Astrocyte (in vitro differentiated cells and primary cell): ENCODE data around the gene OXT. TPM values are rescaled to one million over a fixed set of nuclear protein-coding genes. Genes with fewer than 3 reads are reported as not detected.

Source experiments
- DNase-seq: peaks from one replicate; pipeline ENCODE4 v3.0.0-alpha.2; 2010; ENCODE audit warnings: low read depth
- FAIRE-seq: peaks from 2 replicates; lab custom pipeline; 2011; peaks lifted over from hg19 to GRCh38; lab: Jason Lieb, UNC
- H2AFZ ChIP-seq: 2 replicates; pipeline ENCODE4 v1.6.0; 2012; ENCODE audit warnings: low read depth, low read length, inconsistent platforms
- H3K27ac ChIP-seq: 2 replicates; pipeline ENCODE4 v1.5.1; 2011; ENCODE audit warnings: low read depth, low read length, inconsistent platforms
- H3K27me3 ChIP-seq: 2 replicates; pipeline ENCODE4 v1.6.0; 2011; ENCODE audit warnings: low read length, inconsistent platforms; ENCODE audit not compliant: insufficient read depth
- H3K36me3 ChIP-seq: 2 replicates; pipeline ENCODE4 v1.5.1; 2011; ENCODE audit warnings: low read length, inconsistent platforms; ENCODE audit not compliant: insufficient read depth
- H3K4me1 ChIP-seq: 2 replicates; pipeline ENCODE4 v1.5.1; 2011; ENCODE audit warnings: low read length, inconsistent platforms; ENCODE audit not compliant: insufficient read depth
- H3K4me2 ChIP-seq: 2 replicates; pipeline ENCODE4 v1.6.0; 2012; ENCODE audit warnings: low read length, inconsistent platforms
- H3K4me3 ChIP-seq: 2 replicates; pipeline ENCODE4 v1.5.1; 2011; ENCODE audit warnings: low read depth, mild to moderate bottlenecking, low read length, inconsistent platforms; ENCODE audit not compliant: insufficient read depth
- H3K79me2 ChIP-seq: 2 replicates; pipeline ENCODE4 v1.6.0; 2012; ENCODE audit warnings: mild to moderate bottlenecking, low read length, inconsistent platforms; ENCODE audit not compliant: insufficient read depth
- H3K9ac ChIP-seq: 2 replicates; pipeline ENCODE4 v1.6.0; 2012; ENCODE audit warnings: mild to moderate bottlenecking, low read length, inconsistent platforms
- H3K9me3 ChIP-seq: 2 replicates; pipeline ENCODE4 v1.5.1; 2012; ENCODE audit warnings: low read depth, mild to moderate bottlenecking, low read length, inconsistent platforms; ENCODE audit not compliant: insufficient read depth
- H4K20me1 ChIP-seq: 2 replicates; pipeline ENCODE4 v1.6.0; 2012; ENCODE audit warnings: low read length, inconsistent platforms; ENCODE audit not compliant: insufficient read depth
- H3K27ac Mint-ChIP-seq: one replicate; pipeline ENCODE4 v1.8.0; 2021; ENCODE audit warnings: mild to moderate bottlenecking, mixed read lengths; ENCODE audit not compliant: unreplicated experiment
- H3K27me3 Mint-ChIP-seq: one replicate; pipeline ENCODE4 v1.8.0; 2021; ENCODE audit warnings: low read depth, mixed read lengths; ENCODE audit not compliant: unreplicated experiment
- H3K36me3 Mint-ChIP-seq: one replicate; pipeline ENCODE4 v1.8.0; 2021; ENCODE audit warnings: low read depth, mixed read lengths; ENCODE audit not compliant: unreplicated experiment
- H3K4me1 Mint-ChIP-seq: one replicate; pipeline ENCODE4 v1.8.0; 2021; ENCODE audit warnings: low read depth, mixed read lengths; ENCODE audit not compliant: unreplicated experiment
- H3K4me3 Mint-ChIP-seq: one replicate; pipeline ENCODE4 v1.8.0; 2021; ENCODE audit warnings: mild to moderate bottlenecking, moderate library complexity, mixed read lengths; ENCODE audit not compliant: unreplicated experiment
- H3K9me3 Mint-ChIP-seq: one replicate; pipeline ENCODE4 v1.8.0; 2021; ENCODE audit warnings: mild to moderate bottlenecking, mixed read lengths; ENCODE audit not compliant: unreplicated experiment
- EZH2 ChIP-seq: IDR thresholded peaks from 2 replicates; pipeline ENCODE4 v1.6.1; 2012; ENCODE audit warnings: mild to moderate bottlenecking, low read length, inconsistent platforms; ENCODE audit not compliant: insufficient read depth
- total RNA-seq: library from RNA; stranded (reverse); gene quantifications from 2 replicates; pipeline ENCODE4 v1.2.1, GENCODE V29; 2021
- TF ChIP-seq, protein P1 (sequence below): IDR thresholded peaks from 2 replicates; pipeline ENCODE4 v1.5.1; 2011; ENCODE audit warnings: low read depth, mild to moderate bottlenecking, inconsistent platforms, low read length, moderate library complexity; ENCODE audit not compliant: insufficient read depth

OXT gene
- total RNA-seq, 1 donor from 2014 or later = not detected

DNA sequence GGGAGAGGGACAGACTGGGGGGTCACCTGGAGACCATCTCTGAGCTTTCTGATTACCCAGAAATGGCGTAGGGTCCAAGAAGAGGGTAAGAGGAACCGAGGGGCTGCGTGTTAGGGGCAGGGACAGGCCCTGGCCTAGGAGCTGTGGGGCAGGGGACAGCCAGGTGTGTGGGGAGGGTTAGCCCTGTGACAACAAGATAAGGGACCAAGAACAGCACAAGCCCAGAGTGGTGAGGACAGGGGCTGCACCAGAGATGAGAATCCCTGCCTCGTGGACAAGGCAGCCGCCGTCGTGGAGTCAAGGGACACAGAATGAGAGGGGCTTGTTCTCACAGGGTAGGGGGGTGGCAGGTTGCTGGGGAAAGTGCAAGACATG, 13.6 kb downstream of the OXT start:
- H2AFZ ChIP-seq = no peak overlapping the region
- TF ChIP-seq, protein P1, sequence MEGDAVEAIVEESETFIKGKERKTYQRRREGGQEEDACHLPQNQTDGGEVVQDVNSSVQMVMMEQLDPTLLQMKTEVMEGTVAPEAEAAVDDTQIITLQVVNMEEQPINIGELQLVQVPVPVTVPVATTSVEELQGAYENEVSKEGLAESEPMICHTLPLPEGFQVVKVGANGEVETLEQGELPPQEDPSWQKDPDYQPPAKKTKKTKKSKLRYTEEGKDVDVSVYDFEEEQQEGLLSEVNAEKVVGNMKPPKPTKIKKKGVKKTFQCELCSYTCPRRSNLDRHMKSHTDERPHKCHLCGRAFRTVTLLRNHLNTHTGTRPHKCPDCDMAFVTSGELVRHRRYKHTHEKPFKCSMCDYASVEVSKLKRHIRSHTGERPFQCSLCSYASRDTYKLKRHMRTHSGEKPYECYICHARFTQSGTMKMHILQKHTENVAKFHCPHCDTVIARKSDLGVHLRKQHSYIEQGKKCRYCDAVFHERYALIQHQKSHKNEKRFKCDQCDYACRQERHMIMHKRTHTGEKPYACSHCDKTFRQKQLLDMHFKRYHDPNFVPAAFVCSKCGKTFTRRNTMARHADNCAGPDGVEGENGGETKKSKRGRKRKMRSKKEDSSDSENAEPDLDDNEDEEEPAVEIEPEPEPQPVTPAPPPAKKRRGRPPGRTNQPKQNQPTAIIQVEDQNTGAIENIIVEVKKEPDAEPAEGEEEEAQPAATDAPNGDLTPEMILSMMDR = no peak
- TF ChIP-seq EZH2 = no peak
- H3K9me3 ChIP-seq = no peaks in the 10 kb centered on the region
- FAIRE-seq (no peak), DNase-seq (no peak)
- no peaks in the 10 kb centered on the region for H3K36me3 Mint-ChIP-seq
- peaks cover 49% of the 10 kb centered on the region for H3K27me3 Mint-ChIP-seq
- no peak overlapping the region for H3K4me3 Mint-ChIP-seq
- H3K27me3 ChIP-seq = peaks cover 38% of the 10 kb centered on the region
- H3K9ac ChIP-seq = no peak overlapping the region
- no peaks in the 10 kb centered on the region for H4K20me1 ChIP-seq
- H3K4me1 ChIP-seq = no peaks in the 10 kb centered on the region
- no peaks in the 10 kb centered on the region for H3K36me3 ChIP-seq
- H3K4me1 Mint-ChIP-seq = no peaks in the 10 kb centered on the region
- H3K27ac ChIP-seq = no peak overlapping the region
- H3K4me2 ChIP-seq = no peak overlapping the region
- H3K79me2 ChIP-seq = no peaks in the 10 kb centered on the region
- no peak overlapping the region for H3K27ac Mint-ChIP-seq
- H3K9me3 Mint-ChIP-seq = peaks cover 5% of the 10 kb centered on the region
- H3K4me3 ChIP-seq = no peak overlapping the region

DNA sequence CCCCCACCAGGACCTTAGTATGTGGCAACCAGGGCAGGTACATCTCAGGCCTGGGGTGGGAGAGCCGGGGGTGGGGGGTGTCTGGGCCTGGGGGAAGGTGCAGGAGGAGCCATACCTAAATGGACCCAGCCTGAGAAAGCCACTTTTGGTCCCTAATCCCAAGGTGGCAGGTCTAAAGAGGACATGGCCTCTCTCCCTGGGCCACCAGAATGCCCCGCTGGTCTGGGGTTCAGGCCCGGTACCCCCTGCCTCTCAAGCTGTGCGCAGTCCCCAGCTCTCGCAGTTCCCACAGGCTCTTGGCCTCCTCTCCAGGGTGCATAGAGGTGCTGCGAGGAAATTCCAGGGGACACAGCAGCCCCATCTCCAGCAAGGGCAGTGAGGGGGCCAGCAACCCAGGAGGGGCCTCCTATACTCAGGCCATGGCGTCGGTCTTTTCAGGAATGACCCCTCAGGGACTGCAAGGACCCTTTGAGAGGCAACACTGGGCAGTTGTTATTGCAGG, 14.2 kb downstream of the OXT start:
- H3K9me3 ChIP-seq = no peaks in the 10 kb centered on the region
- Mint-ChIP-seq H3K9me3 (peaks cover 7% of the 10 kb centered on the region), H3K4me1 (no peaks in the 10 kb centered on the region), H3K4me3 (no peak overlapping the region), H3K27ac (no peak overlapping the region), H3K36me3 (no peaks in the 10 kb centered on the region), H3K27me3 (peaks cover 53% of the 10 kb centered on the region)
- no peaks in the 10 kb centered on the region for H3K79me2 ChIP-seq
- FAIRE-seq (no peak), DNase-seq (no peak)
- no peaks in the 10 kb centered on the region for H3K36me3 ChIP-seq
- H3K4me2 ChIP-seq = no peak overlapping the region
- H3K27me3 ChIP-seq = peaks cover 37% of the 10 kb centered on the region
- H3K9ac ChIP-seq = no peak overlapping the region
- no peak overlapping the region for H2AFZ ChIP-seq
- no peak overlapping the region for H3K27ac ChIP-seq
- TF ChIP-seq, protein P1 = no peak
- TF ChIP-seq EZH2 = no peak
- no peaks in the 10 kb centered on the region for H3K4me1 ChIP-seq
- H3K4me3 ChIP-seq = no peak overlapping the region
- no peaks in the 10 kb centered on the region for H4K20me1 ChIP-seq

DNA sequence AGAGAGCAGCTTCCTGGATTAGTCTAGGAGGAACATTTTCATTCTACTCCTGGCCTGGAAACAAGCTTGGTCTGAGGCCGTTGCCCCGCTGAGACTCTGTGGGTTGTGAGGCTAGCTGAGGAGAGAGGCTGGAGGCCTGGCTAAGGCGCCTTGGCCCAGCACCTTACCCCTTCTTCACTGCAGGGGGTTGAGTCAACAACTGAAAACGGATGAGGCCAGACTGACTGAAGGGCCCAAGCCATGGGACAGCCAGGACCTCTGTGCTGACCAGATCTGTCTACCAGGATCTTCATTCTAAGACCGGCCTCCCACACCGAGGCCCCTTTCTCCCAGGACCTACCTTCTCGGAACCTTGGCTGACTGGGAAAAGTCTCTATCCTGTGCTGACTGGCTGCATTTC, 16.6 kb downstream of the OXT start:
- H3K27me3 Mint-ChIP-seq = peaks cover 52% of the 10 kb centered on the region
- no peak for FAIRE-seq
- TF ChIP-seq, protein P1 = no peak
- no peak for TF ChIP-seq EZH2
- H3K36me3 ChIP-seq = no peaks in the 10 kb centered on the region
- no peak overlapping the region for H3K27ac Mint-ChIP-seq
- no peaks in the 10 kb centered on the region for H3K36me3 Mint-ChIP-seq
- no peak overlapping the region for H3K4me3 ChIP-seq
- no peak overlapping the region for H3K4me2 ChIP-seq
- peaks cover 5% of the 10 kb centered on the region for H3K4me1 ChIP-seq
- no peaks in the 10 kb centered on the region for H3K4me1 Mint-ChIP-seq
- no peak overlapping the region for H3K4me3 Mint-ChIP-seq
- no peaks in the 10 kb centered on the region for H4K20me1 ChIP-seq
- H3K27ac ChIP-seq = no peak overlapping the region
- no peak overlapping the region for H2AFZ ChIP-seq
- no peaks in the 10 kb centered on the region for H3K9me3 ChIP-seq
- no peaks in the 10 kb centered on the region for H3K79me2 ChIP-seq
- DNase-seq = no peak
- peaks cover 7% of the 10 kb centered on the region for H3K9me3 Mint-ChIP-seq
- H3K27me3 ChIP-seq = peaks cover 23% of the 10 kb centered on the region
- H3K9ac ChIP-seq = no peak overlapping the region
